K562 (cell line): ENCODE measurements around the gene PRPSAP1. TPM values are rescaled to one million over a fixed set of nuclear protein-coding genes. Genes with fewer than 3 reads are reported as not detected.
A peak's percentile ranks its signal among the peaks of the same experiment; 100 is the strongest.

Source experiments
- CC2D1A ChIP-seq: fragments of 450-650 bp; IDR thresholded peaks from 2 replicates; pipeline ENCODE4 v1.6.1; 2017; ENCODE audit warnings: mild to moderate bottlenecking
- E2F1 ChIP-seq: sonication (generic); formaldehyde crosslinking; IDR thresholded peaks from 2 replicates; pipeline ENCODE4 v1.8.1; 2023; ENCODE audit warnings: mild to moderate bottlenecking, missing genetic modification reagents, moderate library complexity
- FOXJ2 ChIP-seq: fragments of 200-800 bp; sonication (Bioruptor generic); IDR thresholded peaks from 2 replicates; pipeline ENCODE4 v1.6.1; 2016; ENCODE audit warnings: missing genetic modification characterization, missing compliant biosample characterization
- GTF2B ChIP-seq: IDR thresholded peaks from 2 replicates; pipeline ENCODE4 v1.6.1; 2011; ENCODE audit not compliant: insufficient read length; ENCODE audit errors: extremely low read depth
- HNRNPLL ChIP-seq: fragments of 200-400 bp; formaldehyde crosslinking; IDR thresholded peaks from 2 replicates; pipeline ENCODE4 v1.6.1; 2017; ENCODE audit warnings: low read length, low read depth, mild to moderate bottlenecking; ENCODE audit not compliant: poor library complexity, severe bottlenecking
- MGA ChIP-seq: fragments of 450-650 bp; IDR thresholded peaks from 2 replicates; pipeline ENCODE4 v1.6.1; 2016; ENCODE audit warnings: mild to moderate bottlenecking, moderate library complexity
- MYC ChIP-seq, 2 experiments: fragments of 250-450 bp in 1 of 2; sonication (Bioruptor Pico) in 1 of 2; IDR thresholded peaks; 2 replicates each; pipeline versions ENCODE4 v1.5.1 to v1.6.1; 2012 to 2021; ENCODE audit warnings: low read depth in 2 of 2, borderline replicate concordance in 1 of 2, improper control_type of control experiment in 1 of 2, low read length in 1 of 2, mild to moderate bottlenecking in 1 of 2, moderate library complexity in 1 of 2
- POU5F1 ChIP-seq: fragments of 150-350 bp; IDR thresholded peaks from 2 replicates; pipeline ENCODE4 v1.6.1; 2014; ENCODE audit warnings: borderline replicate concordance, low read length, low read depth, mild to moderate bottlenecking; ENCODE audit not compliant: partially characterized antibody
- SIN3B ChIP-seq: fragments of 450-650 bp; IDR thresholded peaks from 2 replicates; pipeline ENCODE4 v1.6.1; 2017; ENCODE audit warnings: low read depth, mild to moderate bottlenecking, moderate library complexity
- USF1 ChIP-seq: sonication (generic); formaldehyde crosslinking; IDR thresholded peaks from 2 replicates; pipeline ENCODE4 v1.9.0; 2022; ENCODE audit warnings: mild to moderate bottlenecking, missing genetic modification reagents
- ZFP30 ChIP-seq: fragments of 250-450 bp; sonication (Bioruptor Pico); IDR thresholded peaks from 2 replicates; pipeline ENCODE4 v1.8.0; 2022; ENCODE audit warnings: moderate library complexity, mild to moderate bottlenecking, inconsistent platforms, borderline replicate concordance
- polyA plus RNA-seq, 8 experiments: library from polyadenylated mRNA; depleted of rRNA in 4 of 8; stranded (reverse) in 5 of 8; unstranded in 3 of 8; fragments of >200 nt; fragmentation: Nextera tagmentation in 2 of 8; fragmentation: Illumina TruSeq in 1 of 8; extraction: Ambion mirVana in 2 of 8; extraction: Trizol in 1 of 8; gene quantifications; 2 replicates each; pipeline versions ENCODE4 v1.2.1 to v1.2.3, GENCODE V29; 2011 to 2014; ENCODE audit warnings: inconsistent platforms in 1 of 8, missing spikeins in 1 of 8
- total RNA-seq, 7 experiments: library from RNA; depleted of rRNA in 6 of 7; stranded (reverse); fragments of >200 nt in 6 of 7; fragmentation: Illumina TruSeq in 2 of 7; extraction: Trizol in 2 of 7; gene quantifications; 2 replicates each; pipeline versions ENCODE4 v1.2.1 to v1.2.3, GENCODE V29; 2011 to 2021; ENCODE audit warnings: low replicate concordance in 1 of 7

Gene PRPSAP1
- total and polyA plus RNA-seq, 9 of the 15 experiments (the other 6 are each of a cell fraction or from before 2014, with no cell fraction given) = 21.9 to 77.1 (median 40.8) TPM

GRCh38 chr17:76264755-76265623 is 88.7 kb downstream of the PRPSAP1 start, which contains the start of gene UBALD2 (continued):
- no peak for TF ChIP-seq MGA
- no peak for TF ChIP-seq POU5F1
- peak; percentile 11; the same call in 1 of the 2 replicates for TF ChIP-seq MYC (IDR thresholded peaks at IDR 0.05; ENCODE audit: low read depth, low read length)
- no peak for TF ChIP-seq MYC (CRISPR knock-in tag; IDR thresholded peaks at IDR 0.05; ENCODE audit: borderline replicate concordance, low read depth)
- TF ChIP-seq GTF2B = no peak
- TF ChIP-seq HNRNPLL = peak; percentile 74
- TF ChIP-seq USF1 (CRISPR knock-in tag) = no peak
- TF ChIP-seq E2F1 (CRISPR knock-in tag) = 0 out of 2 replicates have a peak, but pooled peaks have one; percentile 37
- TF ChIP-seq CC2D1A = peak; percentile 97
- TF ChIP-seq SIN3B = no peak
- TF ChIP-seq ZFP30 = no peak
- peak; percentile 85 for TF ChIP-seq FOXJ2 (tag)
